22Rv1 (cell line): ENCODE results near the gene OSBPL7.

Experiments used
- CTCF ChIP-seq: fragments of 450-650 bp; IDR thresholded peaks from 2 replicates; pipeline ENCODE4 v1.5.1; 2017; ENCODE audit warnings: mild to moderate bottlenecking
- ZFX ChIP-seq: fragments of 450-650 bp; IDR thresholded peaks from 2 replicates; pipeline ENCODE4 v1.6.1; 2017; ENCODE audit warnings: antibody characterized with exemption, borderline replicate concordance

GRCh38 chr17:47762728-47763127 is 58.9 kb downstream of the OSBPL7 start:
- TF ChIP-seq CTCF: no peak
- TF ChIP-seq ZFX: no peak
